Stimulated activated CD4-positive, alpha-beta T cell treated with anti-CD3 and anti-CD28 coated beads, Interleukin-12 subunit alpha, Interleukin-12 subunit beta, amount 100 ng/mL, for 48 hours (primary cell): Measurements from ENCODE around the gene UCP2.
"Not testable (repeated sequence)": the region's sequence is repeated elsewhere in the genome, so short reads cannot be mapped to it uniquely, and the experiment has no call there.

ENCODE experiments used
- DNase-seq, 3 donors: peaks; one replicate each; pipeline ENCODE4 v3.0.0-alpha.2; 2020; ENCODE audit warnings: low read depth in 2 of 3, low spot score in 1 of 3

The UCP2 gene

DNA sequence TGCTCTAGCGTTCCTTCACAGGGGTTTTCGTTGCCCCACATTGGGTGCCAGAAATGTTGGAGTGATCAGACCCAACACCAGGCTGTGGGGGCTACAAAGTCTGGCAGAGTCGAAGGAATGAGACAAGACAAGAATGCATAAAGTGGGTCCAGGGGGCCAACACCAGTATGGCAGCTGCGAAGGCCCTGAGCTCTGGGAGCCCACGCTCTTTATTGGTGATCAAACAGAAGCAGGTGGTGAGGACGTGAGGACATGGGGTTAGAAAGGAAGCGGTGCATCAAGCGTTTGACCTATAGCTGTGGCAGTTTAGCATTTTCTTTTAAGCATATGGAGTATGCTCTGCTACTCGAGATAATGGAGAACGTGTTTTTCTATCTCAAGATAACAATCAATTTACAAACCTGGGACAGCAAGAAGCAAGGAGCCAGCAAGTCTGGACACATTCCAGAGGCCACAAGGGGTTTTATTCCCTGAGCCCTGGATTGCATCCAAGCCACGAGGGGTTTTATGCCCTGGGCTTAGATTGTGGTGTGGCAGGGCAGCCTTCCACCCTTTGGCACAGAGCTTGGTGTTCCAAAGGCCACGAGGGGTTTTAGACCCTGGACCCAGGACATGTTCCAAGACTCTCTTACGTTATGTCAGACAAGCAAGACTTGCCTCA is 35.7 kb downstream of the UCP2 start:
- DNase-seq: no peak

DNA sequence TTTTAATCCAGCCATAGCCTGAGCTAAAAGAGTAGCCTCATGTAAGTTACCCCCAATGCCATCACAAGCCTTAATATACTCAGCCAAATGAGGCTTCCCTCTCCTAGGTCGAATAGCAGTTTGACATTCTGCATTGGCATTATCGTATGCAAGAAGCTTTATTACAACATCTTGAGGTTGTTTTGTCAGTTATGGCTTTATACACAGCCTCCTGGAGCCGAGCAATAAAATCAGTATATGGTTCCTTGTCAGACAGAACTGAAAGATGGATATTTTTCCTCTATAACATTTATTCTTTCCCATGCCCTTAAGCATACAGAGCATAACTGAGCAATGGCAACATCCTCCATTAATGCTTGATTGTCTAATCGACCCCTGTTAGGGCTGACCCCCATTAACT is 37.2 kb downstream of the UCP2 start:
- DNase-seq: no peak

- no peak for DNase-seq
Measured at GRCh38 chr11:73944901-73945300, 37.7 kb downstream of the UCP2 start.

DNA sequence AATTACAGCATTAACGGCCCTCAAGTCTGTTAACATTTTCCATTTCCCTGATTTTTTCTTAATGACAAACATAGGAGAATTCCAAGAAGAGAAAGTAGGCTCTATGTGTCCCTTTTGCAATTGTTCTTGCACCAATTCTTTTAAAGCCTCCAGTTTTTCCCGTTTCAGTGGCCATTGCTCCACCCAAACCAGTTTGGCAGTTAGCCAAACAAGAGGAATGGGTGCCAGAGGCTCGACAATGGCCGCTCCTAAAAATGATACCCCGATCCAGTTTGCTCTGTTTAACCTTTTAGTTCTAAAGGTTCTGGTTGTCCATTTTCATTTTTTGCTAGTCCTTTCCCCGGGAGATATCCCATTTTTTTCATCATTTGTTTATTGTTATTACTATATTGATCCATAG is 38.6 kb downstream of the UCP2 start:
- DNase-seq: no peak

DNA sequence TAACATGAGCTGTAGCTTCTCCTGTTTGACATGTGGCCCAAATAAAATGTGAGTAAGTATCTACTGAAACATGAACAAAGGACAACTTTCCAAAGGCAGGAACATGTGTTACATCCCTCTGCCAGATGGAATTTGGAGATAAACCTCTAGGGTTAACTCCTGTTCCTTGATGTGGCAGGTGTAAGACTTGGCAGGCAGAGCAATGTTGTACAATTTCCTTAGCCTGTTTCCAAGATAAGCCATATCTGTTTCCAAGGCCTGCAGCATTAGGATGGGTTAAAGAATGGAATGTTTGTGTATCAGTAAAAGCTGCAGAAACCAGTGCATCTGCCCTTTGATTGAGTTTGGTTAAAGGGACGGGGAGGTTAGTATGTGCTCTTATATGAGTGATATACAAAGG is 40.6 kb downstream of the UCP2 start:
- DNase-seq: no peak

GRCh38 chr11:73940801-73941570 is 41.7 kb downstream of the UCP2 start:
- DNase-seq: no peak

DNA sequence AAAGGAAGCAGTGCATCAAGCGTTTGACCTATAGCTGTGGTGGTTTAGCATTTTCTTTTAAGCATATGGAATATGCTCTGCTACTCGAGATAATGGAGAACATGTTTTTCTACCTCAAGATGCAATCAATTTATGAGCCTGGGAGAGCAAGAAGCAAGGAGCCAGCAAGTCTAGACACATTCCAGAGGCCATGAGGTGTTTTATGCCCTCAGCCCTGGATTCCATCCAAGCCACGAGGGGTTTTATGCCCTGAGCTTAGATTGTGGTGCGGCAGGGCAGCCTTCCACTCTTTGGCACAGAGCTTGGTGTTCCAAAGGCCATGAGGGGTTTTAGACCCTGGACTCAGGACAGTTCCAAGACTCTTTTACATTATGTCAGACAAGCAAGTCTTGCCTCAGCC is 43.5 kb downstream of the UCP2 start:
- DNase-seq: no peak

- DNase-seq: not testable (repeated sequence)
Measured at GRCh38 chr11:73936047-73936446, 46.6 kb downstream of the UCP2 start.

GRCh38 chr11:73932781-73933180 is 49.9 kb downstream of the UCP2 start:
- DNase-seq: no peak

DNA sequence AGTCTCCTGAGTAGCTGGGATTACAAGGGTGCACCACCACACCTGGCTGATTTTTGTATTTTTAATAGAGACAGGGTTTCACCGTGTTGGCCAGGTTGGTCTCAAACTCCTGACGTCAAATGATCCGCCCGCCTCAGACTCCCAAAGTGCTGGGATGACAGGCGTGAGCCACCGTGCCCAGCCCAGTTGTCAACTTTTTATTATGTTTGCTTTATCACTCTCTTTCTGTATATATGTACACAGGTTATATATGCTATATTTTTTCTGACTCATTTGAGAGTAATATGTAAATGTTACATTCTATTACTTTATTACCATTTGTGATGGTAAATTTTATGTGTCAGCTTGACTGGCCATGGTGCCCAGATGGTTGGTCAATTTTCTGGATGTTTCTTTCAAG is 50.7 kb downstream of the UCP2 start:
- no peak for DNase-seq

- no peak for DNase-seq
Measured at GRCh38 chr11:73931039-73931645, 51.5 kb downstream of the UCP2 start.

DNA sequence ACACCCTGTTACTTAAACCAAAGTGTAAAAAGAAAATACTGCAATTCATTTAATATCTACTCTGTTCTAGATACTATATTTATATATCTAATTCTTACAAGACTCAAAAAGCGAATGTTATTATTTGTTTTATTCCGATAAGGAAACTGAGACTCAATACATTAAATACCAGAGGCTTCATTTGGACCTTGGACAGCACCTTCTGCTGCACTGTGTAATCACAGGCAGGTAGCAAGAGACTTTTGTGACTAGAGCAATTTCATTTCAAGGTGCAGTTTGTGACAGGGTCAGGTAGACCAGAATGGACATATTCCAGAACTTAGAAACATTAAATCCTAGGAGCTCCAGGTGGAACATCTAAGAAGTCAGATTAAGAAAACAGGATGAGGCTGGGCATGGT is 53.3 kb downstream of the UCP2 start:
- DNase-seq: no peak
